Caco-2 (cell line): ENCODE data around the gene GLS. TPM values are rescaled to one million over a fixed set of nuclear protein-coding genes. Genes with fewer than 3 reads are reported as not detected.
A peak's percentile ranks its signal among the peaks of the same experiment; 100 is the strongest.

Experiments used
- BruUV-seq: library from RNA; stranded (reverse); fragments of 400-500 nt; replicated peaks from 2 replicates; lab custom pipeline; 2021; lab: Mats Ljungman, UMichigan
- CTCF ChIA-PET: fragments of 300-600 bp; sonication (Branson Sonifier 250); formaldehyde crosslinking; loops from one replicate; lab custom pipeline; 2022; ENCODE audit warnings: antibody characterized with exemption; lab: Charles Lee
- POLR2A ChIA-PET: fragments of 300-600 bp; sonication (Branson Sonifier 250); formaldehyde crosslinking; loops from one replicate; lab custom pipeline; 2022; ENCODE audit warnings: antibody characterized with exemption; lab: Charles Lee
- DNase-seq, 2 experiments: peaks; one replicate each; pipeline versions ENCODE4 v3.0.0 to v3.0.0-alpha.2; 2020 to 2022
- H3K27me3 ChIP-seq: replicated peaks from 2 replicates; pipeline ENCODE4 v1.6.0; 2011; ENCODE audit warnings: low read length; ENCODE audit not compliant: control insufficient read depth, insufficient read depth
- H3K36me3 ChIP-seq: 2 replicates; pipeline ENCODE4 v1.5.1; 2011; ENCODE audit warnings: low read length; ENCODE audit not compliant: control insufficient read depth, insufficient read depth
- H3K4me1 ChIP-seq: fragments of 250-450 bp; sonication (Bioruptor Pico); 2 replicates; pipeline ENCODE4 v1.5.1; 2020; ENCODE audit warnings: mild to moderate bottlenecking
- H3K4me3 ChIP-seq: 2 replicates; pipeline ENCODE4 v1.5.1; 2011; ENCODE audit warnings: low read depth, mild to moderate bottlenecking, control low read depth, low read length
- H3K9me3 ChIP-seq: fragments of 250-450 bp; sonication (Bioruptor Pico); 2 replicates; pipeline ENCODE4 v1.5.1; 2020; ENCODE audit warnings: mild to moderate bottlenecking, moderate library complexity
- H3K27ac Mint-ChIP-seq: one replicate; pipeline ENCODE4 v1.8.0; 2022; ENCODE audit warnings: mixed read lengths; ENCODE audit not compliant: unreplicated experiment
- H3K27me3 Mint-ChIP-seq: one replicate; pipeline ENCODE4 v1.8.0; 2022; ENCODE audit warnings: mixed read lengths; ENCODE audit not compliant: insufficient read depth, unreplicated experiment
- H3K36me3 Mint-ChIP-seq: one replicate; pipeline ENCODE4 v1.8.0; 2022; ENCODE audit warnings: mild to moderate bottlenecking, mixed read lengths; ENCODE audit not compliant: insufficient read depth, unreplicated experiment
- H3K4me1 Mint-ChIP-seq: one replicate; pipeline ENCODE4 v1.8.0; 2022; ENCODE audit warnings: low read depth, mixed read lengths; ENCODE audit not compliant: unreplicated experiment
- H3K4me3 Mint-ChIP-seq: one replicate; pipeline ENCODE4 v1.8.0; 2022; ENCODE audit warnings: mild to moderate bottlenecking, moderate library complexity, mixed read lengths; ENCODE audit not compliant: unreplicated experiment
- H3K9me3 Mint-ChIP-seq: one replicate; pipeline ENCODE4 v1.8.0; 2022; ENCODE audit warnings: mixed read lengths; ENCODE audit not compliant: unreplicated experiment
- intact Hi-C: fragments of 100-400 bp; cut with micrococcal nuclease; formaldehyde crosslinking; loops from one replicate; pipeline ENCODE4 v1.10.0; 2022; ENCODE audit not compliant: unreplicated experiment
- total RNA-seq: library from RNA; stranded (reverse); gene quantifications from 2 replicates; pipeline ENCODE4 v1.2.3, GENCODE V29; 2022
- TF ChIP-seq, protein P1 (sequence below), 2 experiments: fragments of 200-600 bp in 1 of 2; IDR thresholded peaks; 1 replicate in 1 of 2; 2 replicates in 1 of 2; pipeline versions ENCODE4 v1.5.1 to v1.8.0; 2011 to 2022; ENCODE audit warnings: antibody characterized with exemption in 1 of 2, control low read depth in 1 of 2, inconsistent platforms in 1 of 2, low read depth in 1 of 2, low read length in 1 of 2, mild to moderate bottlenecking in 1 of 2, moderate library complexity in 1 of 2; ENCODE audit not compliant: insufficient read depth in 1 of 2, severe bottlenecking in 1 of 2, unreplicated experiment in 1 of 2

GLS gene
- total RNA-seq, 1 experiment from 2014 or later = 107 TPM

GRCh38 chr2:191012346-191012745 lies 131.7 kb downstream of the GLS start:
- CTCF ChIA-PET = no interaction called here
- Mint-ChIP-seq H3K27ac (no peak overlapping the region), H3K4me1 (no peaks in the 10 kb centered on the region), H3K27me3 (no peaks in the 10 kb centered on the region), H3K9me3 (no peaks in the 10 kb centered on the region), H3K36me3 (peaks cover 29% of the 10 kb centered on the region), H3K4me3 (no peak overlapping the region)
- no peaks in the 10 kb centered on the region for H3K9me3 ChIP-seq
- TF ChIP-seq, protein P1, sequence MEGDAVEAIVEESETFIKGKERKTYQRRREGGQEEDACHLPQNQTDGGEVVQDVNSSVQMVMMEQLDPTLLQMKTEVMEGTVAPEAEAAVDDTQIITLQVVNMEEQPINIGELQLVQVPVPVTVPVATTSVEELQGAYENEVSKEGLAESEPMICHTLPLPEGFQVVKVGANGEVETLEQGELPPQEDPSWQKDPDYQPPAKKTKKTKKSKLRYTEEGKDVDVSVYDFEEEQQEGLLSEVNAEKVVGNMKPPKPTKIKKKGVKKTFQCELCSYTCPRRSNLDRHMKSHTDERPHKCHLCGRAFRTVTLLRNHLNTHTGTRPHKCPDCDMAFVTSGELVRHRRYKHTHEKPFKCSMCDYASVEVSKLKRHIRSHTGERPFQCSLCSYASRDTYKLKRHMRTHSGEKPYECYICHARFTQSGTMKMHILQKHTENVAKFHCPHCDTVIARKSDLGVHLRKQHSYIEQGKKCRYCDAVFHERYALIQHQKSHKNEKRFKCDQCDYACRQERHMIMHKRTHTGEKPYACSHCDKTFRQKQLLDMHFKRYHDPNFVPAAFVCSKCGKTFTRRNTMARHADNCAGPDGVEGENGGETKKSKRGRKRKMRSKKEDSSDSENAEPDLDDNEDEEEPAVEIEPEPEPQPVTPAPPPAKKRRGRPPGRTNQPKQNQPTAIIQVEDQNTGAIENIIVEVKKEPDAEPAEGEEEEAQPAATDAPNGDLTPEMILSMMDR (IDR thresholded peaks at IDR 0.05; ENCODE audit: insufficient read depth in 1 of 2, low read depth in 1 of 2, low read length in 1 of 2, severe bottlenecking in 1 of 2, unreplicated experiment in 1 of 2) = no peak
- H3K36me3 ChIP-seq = no peaks in the 10 kb centered on the region
- intact Hi-C loops = loop anchor here (5.0 kb wide), 2 partner anchors 130 to 155 kb away; partner anchors contain the start of gene GLS
- H3K4me1 ChIP-seq = peaks cover 5% of the 10 kb centered on the region; the same call in 1 of the 2 replicates
- H3K27me3 ChIP-seq = no peaks in the 10 kb centered on the region
- peak overlapping the region; percentile 72; the same call in 1 of the 2 replicates for H3K4me3 ChIP-seq
- no peak for DNase-seq
- BruUV-seq = no TSS peak
- POLR2A ChIA-PET = interaction anchor here (0.6 kb wide), 3 partner anchors 39 to 668 kb away, joined by 3 to 4 read pairs (median 3); no protein-coding TSS in a partner anchor

DNA sequence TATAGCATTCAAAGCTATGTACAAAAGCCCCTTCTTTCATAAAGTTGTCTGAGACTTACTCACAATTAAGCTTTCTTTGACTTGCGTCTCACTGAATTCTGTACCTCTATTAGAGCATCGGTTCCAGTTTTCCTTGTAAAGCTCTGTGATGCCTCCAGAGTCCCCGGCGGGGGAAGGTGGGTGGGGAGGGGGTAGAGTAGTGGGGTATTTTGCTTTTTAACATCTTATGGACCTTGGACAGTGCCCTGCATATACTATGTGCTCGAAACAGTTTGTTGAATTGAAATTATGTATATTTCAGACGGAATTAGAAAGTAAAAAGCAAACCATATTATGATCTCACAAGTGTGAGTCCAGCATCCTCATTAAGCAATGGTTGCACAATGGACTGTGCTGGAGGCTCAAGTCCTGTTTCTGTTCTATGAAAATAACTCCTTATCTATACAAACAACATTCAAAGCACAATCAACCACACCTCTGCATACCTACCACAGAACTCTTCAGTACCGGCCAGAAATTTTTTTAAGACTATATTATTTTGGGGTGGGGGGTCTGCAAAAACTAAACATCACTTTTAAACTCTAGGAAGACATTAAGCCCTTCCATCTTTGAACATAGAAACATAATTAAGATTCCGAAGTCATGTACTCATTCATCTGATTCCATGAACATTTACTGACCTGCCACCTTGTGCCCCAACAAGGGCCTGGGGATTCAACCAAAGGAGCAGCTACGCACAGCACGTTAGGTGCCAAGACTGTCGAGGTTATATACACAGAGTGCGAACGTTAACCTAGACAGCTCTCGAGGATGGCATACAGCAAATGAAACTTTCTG lies 132.4 kb downstream of the GLS start:
- Histone ChIP-seq H3K4me1 (peaks cover 5% of the 10 kb centered on the region; the same call in 1 of the 2 replicates), H3K27me3 (no peaks in the 10 kb centered on the region), H3K9me3 (no peaks in the 10 kb centered on the region), H3K4me3 (peak overlapping the region; percentile 72), H3K36me3 (no peaks in the 10 kb centered on the region)
- no peaks in the 10 kb centered on the region for H3K27me3 Mint-ChIP-seq
- ChIA-PET POLR2A (interaction anchor here (0.6 kb wide), 2 partner anchors 39 to 235 kb away, joined by 3 to 4 read pairs; no protein-coding TSS in a partner anchor), CTCF (no interaction called here)
- H3K4me1 Mint-ChIP-seq = no peaks in the 10 kb centered on the region
- TSS peak; percentile 50 for BruUV-seq
- H3K27ac Mint-ChIP-seq = no peak overlapping the region
- peaks cover 22% of the 10 kb centered on the region for H3K36me3 Mint-ChIP-seq
- peak in 1 of 2 experiments; percentile 40 for DNase-seq
- H3K9me3 Mint-ChIP-seq = no peaks in the 10 kb centered on the region
- TF ChIP-seq, protein P1 (IDR thresholded peaks at IDR 0.05; ENCODE audit: insufficient read depth in 1 of 2, low read depth in 1 of 2, low read length in 1 of 2, severe bottlenecking in 1 of 2, unreplicated experiment in 1 of 2) = no peak
- intact Hi-C loops = loop anchor here (1.0 to 5.0 kb wide), 4 partner anchors 8 to 156 kb away; partner anchors contain the start of gene GLS
- H3K4me3 Mint-ChIP-seq = no peak overlapping the region

- Mint-ChIP-seq H3K36me3 (peaks cover 16% of the 10 kb centered on the region), H3K4me3 (no peak overlapping the region), H3K4me1 (no peaks in the 10 kb centered on the region), H3K27me3 (no peaks in the 10 kb centered on the region), H3K9me3 (no peaks in the 10 kb centered on the region), H3K27ac (no peak overlapping the region)
- Histone ChIP-seq H3K4me1 (peaks cover 10% of the 10 kb centered on the region), H3K9me3 (no peaks in the 10 kb centered on the region), H3K36me3 (no peaks in the 10 kb centered on the region), H3K4me3 (peak overlapping the region; percentile 72), H3K27me3 (no peaks in the 10 kb centered on the region)
- TF ChIP-seq, protein P1 (IDR thresholded peaks at IDR 0.05; ENCODE audit: insufficient read depth in 1 of 2, low read depth in 1 of 2, low read length in 1 of 2, severe bottlenecking in 1 of 2, unreplicated experiment in 1 of 2) = no peak
- intact Hi-C loops = loop anchor here (1.0 to 5.0 kb wide), 4 partner anchors 8 to 156 kb away; partner anchors contain the start of gene GLS
- POLR2A ChIA-PET = interaction anchor here (0.6 to 1.0 kb wide), 2 partner anchors 20 to 479 kb away, joined by 3 to 5 read pairs; partner anchors contain the start of gene NEMP2
- BruUV-seq = no TSS peak
- no peak for DNase-seq
- CTCF ChIA-PET = no interaction called here
Measured at GRCh38 chr2:191013682-191013931, 133.0 kb downstream of the GLS start.
